UCSD-AML1 (cell line): ENCODE data around the gene SGK1.
"Not testable (repeated sequence)": the region's sequence is repeated elsewhere in the genome, so short reads cannot be mapped to it uniquely, and the experiment has no call there.

Source experiments
- DNase-seq: peaks from one replicate; lab custom pipeline; 2025; ENCODE audit not compliant: unreplicated experiment; lab: John Stamatoyannopoulos, UW

The SGK1 gene

GRCh38 chr6:134328138-134328537, 10.2 kb upstream of the SGK1 start:
- DNase-seq: no peak

- not testable (repeated sequence) for DNase-seq
Observed at GRCh38 chr6:134326192-134326591, 8.3 kb upstream of the SGK1 start.

GRCh38 chr6:134324766-134325165, 6.9 kb upstream of the SGK1 start:
- DNase-seq: no peak

DNA sequence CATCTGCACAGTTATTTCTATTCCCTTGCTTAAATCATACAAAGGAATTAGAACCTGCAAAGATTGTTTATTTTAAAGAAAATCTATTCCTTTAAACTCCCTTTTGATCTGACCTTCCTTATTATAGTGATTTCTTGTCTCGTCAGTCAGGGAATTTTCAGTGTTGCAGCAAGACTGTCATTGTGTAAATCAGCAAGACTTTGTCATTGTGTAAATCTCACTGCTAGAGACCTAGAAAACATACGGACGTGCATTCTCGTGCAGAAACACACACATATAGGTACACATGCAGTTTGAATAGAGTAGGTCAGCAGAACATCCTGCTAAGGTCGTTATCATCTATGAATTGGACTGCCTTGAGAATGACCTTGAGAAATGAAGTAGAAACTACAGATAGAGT, 6.2 kb upstream of the SGK1 start:
- no peak for DNase-seq

GRCh38 chr6:134323698-134324097, 5.8 kb upstream of the SGK1 start:
- DNase-seq: no peak

- DNase-seq: no peak
Observed at GRCh38 chr6:134323294-134323693, 5.4 kb upstream of the SGK1 start.

DNA sequence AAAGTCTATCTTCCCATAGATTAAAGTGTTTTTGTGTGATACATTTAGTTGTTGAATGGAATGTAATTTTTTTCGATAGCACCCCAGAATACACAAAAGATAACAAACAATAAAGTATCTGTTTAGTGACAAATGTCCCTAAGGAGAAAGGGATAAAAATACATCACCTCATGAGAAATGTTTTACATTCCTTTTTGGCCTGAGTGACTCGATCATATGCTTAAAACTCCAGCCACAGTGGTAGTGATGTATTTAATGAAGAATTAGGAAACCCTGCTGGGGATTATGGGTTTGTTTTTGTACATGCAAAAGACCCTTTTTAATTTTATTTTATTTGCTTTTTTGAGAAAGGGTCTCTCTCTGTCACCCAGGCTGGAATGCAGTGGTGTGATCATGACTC, 4.3 kb upstream of the SGK1 start:
- DNase-seq: no peak

DNA sequence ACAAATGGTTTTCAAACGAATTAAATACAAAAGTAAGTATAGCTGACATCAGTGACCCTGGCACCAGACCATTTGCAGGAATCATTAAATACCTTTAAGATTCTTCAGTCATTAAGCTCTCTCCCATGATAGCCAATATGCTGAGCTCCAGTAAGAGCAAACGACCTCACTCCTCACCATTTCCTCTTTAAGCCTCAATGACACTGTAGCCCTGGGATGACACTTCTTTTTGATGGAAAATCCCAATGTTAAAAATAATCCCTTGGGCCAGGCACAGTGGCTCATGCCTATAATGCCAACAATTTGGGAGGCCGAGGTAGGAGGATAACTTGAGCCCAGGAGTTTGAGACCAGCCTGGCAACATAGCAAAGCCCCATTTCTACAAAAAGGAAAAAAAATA, 3.3 kb upstream of the SGK1 start:
- DNase-seq: no peak

DNA sequence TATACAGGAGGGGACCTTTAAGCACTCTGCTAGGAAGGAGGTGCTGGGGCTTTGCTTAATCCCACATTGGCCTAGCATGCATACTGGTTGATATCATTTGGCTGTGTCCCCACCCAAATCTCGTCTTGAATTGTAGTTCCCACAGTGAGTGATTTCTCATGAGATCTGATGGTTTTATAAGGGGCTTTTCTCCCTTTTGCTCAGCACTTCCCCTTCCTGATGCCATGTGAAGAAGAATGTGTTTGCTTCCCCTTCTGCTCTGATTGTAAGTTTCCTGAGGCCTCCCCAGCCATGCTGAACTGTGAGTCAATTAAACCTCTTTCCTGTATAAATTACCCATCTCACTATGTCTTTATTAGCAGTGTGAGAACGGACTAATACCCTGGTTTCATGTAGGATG, 1.8 kb upstream of the SGK1 start:
- not testable (repeated sequence) for DNase-seq

DNA sequence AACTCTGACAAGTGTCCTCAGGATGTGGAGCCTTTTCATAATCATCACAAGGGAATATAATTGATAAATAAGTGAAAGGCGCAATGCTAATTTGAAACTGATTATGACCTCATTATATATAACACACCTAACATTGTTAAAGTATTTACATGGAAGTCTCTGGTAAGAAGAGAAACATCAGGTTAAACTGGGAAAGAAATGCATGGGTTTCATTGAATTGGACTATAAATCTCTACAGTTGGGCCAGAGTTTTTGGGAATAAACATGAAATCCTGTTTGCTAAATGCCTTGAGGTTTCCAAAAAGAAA, 1.0 kb upstream of the SGK1 start:
- no peak for DNase-seq

- DNase-seq: no peak
Observed at GRCh38 chr6:134318236-134318973, 493 bp upstream of the SGK1 start.

DNA sequence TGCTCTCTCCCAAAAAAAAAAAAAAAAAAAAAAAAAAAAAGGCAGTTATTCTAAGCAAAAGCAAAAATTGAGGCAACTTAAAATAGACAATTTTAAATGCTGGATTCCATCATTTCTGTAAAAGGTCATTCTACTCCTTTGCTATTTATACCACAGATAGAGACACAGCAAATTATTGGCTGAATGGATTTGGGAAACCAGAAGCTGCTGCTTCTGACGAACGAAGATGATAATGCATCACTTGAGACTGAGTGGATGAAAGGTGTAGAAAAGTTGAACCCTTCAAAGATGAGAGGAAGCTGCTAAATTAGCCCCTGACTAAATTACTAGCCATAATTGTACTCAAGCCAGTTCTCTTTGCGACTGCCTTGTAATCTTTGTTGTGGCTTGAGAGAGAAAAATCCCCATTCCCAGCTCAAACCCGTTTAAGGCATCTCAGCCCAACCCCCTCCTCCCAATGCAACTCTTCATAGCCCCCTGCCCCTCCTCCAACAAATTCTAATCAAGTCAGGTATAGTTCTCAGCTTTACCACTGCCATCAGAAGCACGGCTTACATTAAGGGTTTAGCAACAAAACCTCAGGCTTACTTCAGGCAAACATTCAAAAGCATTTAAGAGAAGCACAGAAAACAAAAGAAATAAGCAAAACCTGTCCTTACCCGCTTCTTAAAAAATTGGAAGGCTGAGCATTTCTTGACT, 1.0 kb downstream of the SGK1 start:
- no peak for DNase-seq

- no peak for DNase-seq
Observed at GRCh38 chr6:134315974-134316441, 1.9 kb downstream of the SGK1 start.

- no peak for DNase-seq
Observed at GRCh38 chr6:134315189-134315588, 2.7 kb downstream of the SGK1 start.

DNA sequence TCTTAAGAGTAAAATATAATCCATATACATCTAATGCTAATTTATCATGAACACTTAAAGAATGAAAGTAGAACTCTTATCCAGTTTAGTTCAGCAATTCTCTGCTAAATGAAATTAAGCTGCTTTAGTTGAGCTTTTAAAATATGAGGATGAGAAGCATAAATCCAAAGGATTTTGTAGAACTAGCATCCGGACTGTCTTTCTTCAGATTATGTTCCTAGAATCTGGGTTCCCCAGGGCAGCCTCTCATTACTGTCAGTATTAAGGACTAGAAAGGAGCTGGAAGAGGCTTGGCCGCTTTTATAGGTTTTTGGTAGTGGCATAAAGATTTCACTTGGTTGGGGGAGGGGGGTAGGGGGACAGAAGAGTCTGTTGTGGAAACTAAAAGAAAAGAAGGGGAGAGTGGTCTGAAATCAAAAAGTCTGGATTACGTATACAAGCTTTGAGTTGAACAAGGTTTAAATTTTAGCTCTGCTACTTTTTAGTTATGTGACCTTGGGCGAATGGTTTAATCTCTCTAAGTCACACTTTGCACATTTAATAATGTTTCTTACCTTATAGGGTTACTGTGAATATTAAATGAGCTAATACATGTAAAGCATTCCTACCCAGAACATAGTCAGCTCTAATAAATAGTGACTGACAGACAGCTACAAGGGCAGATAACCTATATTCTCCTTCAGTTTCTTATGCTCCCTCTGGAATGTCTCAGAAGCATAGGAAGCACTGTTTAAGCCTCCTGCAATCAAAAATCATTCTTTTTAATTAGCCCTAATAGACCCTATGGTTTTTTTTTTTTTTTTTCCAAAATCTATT, 3.7 kb downstream of the SGK1 start:
- DNase-seq: no peak

DNA sequence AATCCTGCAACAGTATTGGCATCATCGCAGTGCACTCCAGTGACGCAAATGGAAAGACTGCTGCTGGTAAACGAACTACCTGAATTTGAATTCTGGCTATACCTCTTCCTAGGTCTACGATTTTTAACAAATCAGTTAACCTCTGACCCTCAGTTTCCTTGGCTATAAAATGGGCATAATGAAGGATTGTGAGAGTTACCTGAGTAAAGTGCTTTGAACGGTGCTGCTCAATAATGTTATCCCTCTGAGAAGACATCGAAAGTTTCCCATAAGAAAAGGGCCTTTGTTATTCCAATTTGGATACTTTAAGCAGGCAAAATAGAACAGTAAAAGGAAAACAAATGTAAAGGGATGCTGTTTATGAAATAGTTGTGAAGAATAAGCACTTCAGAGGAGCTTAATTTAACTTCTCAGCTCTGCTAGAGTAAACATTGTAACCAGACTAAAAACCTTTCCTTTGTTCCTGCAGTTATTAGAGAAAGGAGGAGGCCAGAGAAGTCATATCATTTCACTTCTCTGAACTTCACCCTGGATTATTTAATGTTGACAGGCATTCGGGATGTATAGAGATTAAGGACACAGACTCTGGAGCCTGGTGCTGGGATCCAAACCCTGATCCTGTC, 5.8 kb downstream of the SGK1 start:
- DNase-seq: no peak

GRCh38 chr6:134310817-134311216, 7.1 kb downstream of the SGK1 start:
- DNase-seq: no peak

DNA sequence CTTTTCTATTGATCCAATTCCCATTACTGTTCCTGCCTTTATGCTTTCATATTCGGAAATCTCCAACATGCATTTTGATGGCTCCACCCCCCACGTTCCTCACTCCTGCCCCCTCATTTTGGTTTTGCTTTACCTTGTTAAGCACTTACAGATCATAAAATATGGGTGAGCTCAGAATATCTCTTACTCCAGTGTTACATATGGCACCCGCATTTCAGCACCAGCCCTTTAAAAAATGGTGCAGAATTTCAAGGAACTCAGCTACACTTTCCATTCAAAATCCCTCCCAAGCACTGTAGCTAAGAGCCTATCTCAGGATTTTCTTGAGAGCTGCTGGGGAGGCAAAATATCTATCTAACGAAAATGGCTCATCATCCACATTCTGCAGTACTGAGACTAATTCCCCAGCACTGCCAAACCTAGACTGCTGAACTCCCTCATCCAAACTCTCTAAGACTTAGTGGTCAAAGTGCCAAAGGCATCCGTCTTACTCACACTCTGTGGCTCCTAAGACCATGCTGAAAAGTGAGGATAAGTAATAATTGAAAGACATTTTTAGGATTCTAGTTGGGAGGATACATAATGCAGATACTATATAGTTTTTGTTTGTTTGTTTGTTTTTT, 7.8 kb downstream of the SGK1 start:
- DNase-seq: no peak

DNA sequence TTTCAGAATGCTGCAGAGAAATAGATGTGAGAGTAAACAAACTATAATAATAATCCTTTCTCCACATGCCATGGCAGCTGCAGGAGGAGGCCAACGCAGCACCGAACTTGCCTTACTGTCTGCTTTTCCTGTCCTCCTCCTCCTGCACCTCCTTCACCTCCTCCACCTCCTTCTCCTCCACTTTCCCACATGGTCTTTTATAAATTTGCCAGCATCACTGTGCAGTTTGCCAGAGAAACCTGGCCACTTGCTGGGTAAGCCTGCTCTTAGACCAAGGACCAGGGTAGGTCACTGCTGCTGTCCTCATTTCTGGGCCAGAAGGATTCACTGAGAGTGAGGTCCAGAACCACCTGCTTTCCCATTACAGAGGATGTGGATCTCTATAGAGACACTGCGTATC, 8.7 kb downstream of the SGK1 start:
- DNase-seq: no peak

GRCh38 chr6:134308800-134309199, 9.1 kb downstream of the SGK1 start:
- no peak for DNase-seq

GRCh38 chr6:134307870-134308269, 10.0 kb downstream of the SGK1 start:
- no peak for DNase-seq
